HepG2 (cell line): ENCODE results near the gene HDAC4. TPM values are rescaled to one million over a fixed set of nuclear protein-coding genes. Genes with fewer than 3 reads are reported as not detected.
A peak's percentile ranks its signal among the peaks of the same experiment; 100 is the strongest.

Experiments
- ATAC-seq: fragments of 200-7000 bp; cut with Tn5 transposase; 3 replicates; pipeline ENCODE4 v1.9.1; 2020; ENCODE audit warnings: mild to moderate bottlenecking, moderate library complexity
- BruUV-seq: library from RNA; stranded (reverse); fragments of 400-500 nt; replicated peaks from 2 replicates; lab custom pipeline; 2021; lab: Mats Ljungman, UMichigan
- CTCF ChIA-PET: fragments of 300-600 bp; formaldehyde crosslinking; extraction: SDS; loops from one replicate; lab custom pipeline; 2021; ENCODE audit warnings: low total read pairs, inconsistent platforms, low intra/inter-chr PET ratio; lab: Yijun Ruan, JAX
- POLR2A ChIA-PET: fragments of 350-600 bp; sonication (Branson Sonifier 250); formaldehyde crosslinking; loops from one replicate; lab custom pipeline; 2020; ENCODE audit warnings: antibody characterized with exemption, inconsistent platforms; lab: Yijun Ruan, JAX
- DNase-seq: peaks from one replicate; pipeline ENCODE4 v3.0.0-alpha.2; 2015; ENCODE audit warnings: low spot score
- FAIRE-seq: peaks from 3 replicates; lab custom pipeline; 2011; peaks lifted over from hg19 to GRCh38; lab: Jason Lieb, UNC
- H2AFZ ChIP-seq: one replicate; pipeline ENCODE4 v1.6.1; 2011; ENCODE audit warnings: low read length, inconsistent platforms
- H3K27ac ChIP-seq: fragments of 300-600 bp; 3 replicates; pipeline ENCODE4 v1.8.0; 2011; ENCODE audit warnings: mixed run types, mild to moderate bottlenecking, mixed read lengths, low read length, inconsistent platforms; ENCODE audit not compliant: insufficient read depth; ENCODE audit errors: extremely low read length
- H3K27me3 ChIP-seq, 2 experiments: fragments of 200-600 bp in 1 of 2; 2 replicates in 1 of 2; 3 replicates in 1 of 2; pipeline versions ENCODE4 v1.6.0 to v1.8.0; 2011; ENCODE audit warnings: low read length in 2 of 2, mild to moderate bottlenecking in 2 of 2, moderate library complexity in 2 of 2, inconsistent platforms in 1 of 2; ENCODE audit not compliant: insufficient read depth in 2 of 2, control insufficient read depth in 1 of 2
- H3K36me3 ChIP-seq, 2 experiments: fragments of 200-600 bp in 1 of 2; replicated peaks in 1 of 2; 2 replicates in 1 of 2; 3 replicates in 1 of 2; pipeline versions ENCODE4 v1.5.1 to v1.8.0; 2011; ENCODE audit warnings: low read length in 2 of 2, inconsistent platforms in 1 of 2; ENCODE audit not compliant: insufficient read depth in 2 of 2, control insufficient read depth in 1 of 2
- H3K4me1 ChIP-seq: 2 replicates; pipeline ENCODE4 v1.5.1; 2012; ENCODE audit warnings: low read length, inconsistent platforms; ENCODE audit not compliant: insufficient read depth
- H3K4me2 ChIP-seq: 2 replicates; pipeline ENCODE4 v1.6.0; 2011; ENCODE audit warnings: low read depth, low read length, inconsistent platforms
- H3K4me3 ChIP-seq, 3 experiments: fragments of 200-600 bp in 1 of 3; sonication (generic), shearing (Covaris generic) in 1 of 3; replicated peaks in 1 of 3; 2 replicates each; pipeline ENCODE4 v1.5.1; 2011 to 2016; ENCODE audit warnings: low read length in 3 of 3, inconsistent platforms in 2 of 3, low read depth in 2 of 3, mild to moderate bottlenecking in 2 of 3, control low read depth in 1 of 3, mixed read lengths in 1 of 3; ENCODE audit not compliant: insufficient read depth in 1 of 3
- H3K79me2 ChIP-seq: one replicate; pipeline ENCODE4 v1.6.1; 2011; ENCODE audit warnings: low read length, inconsistent platforms; ENCODE audit not compliant: insufficient read depth
- H3K9ac ChIP-seq: 2 replicates; pipeline ENCODE4 v1.6.0; 2011; ENCODE audit warnings: mild to moderate bottlenecking, low read depth, low read length, inconsistent platforms; ENCODE audit not compliant: insufficient read depth
- H3K9me3 ChIP-seq: 2 replicates; pipeline ENCODE4 v1.5.1; 2012; ENCODE audit warnings: mild to moderate bottlenecking, low read length
- H4K20me1 ChIP-seq: 2 replicates; pipeline ENCODE4 v1.6.0; 2011; ENCODE audit warnings: inconsistent platforms, mild to moderate bottlenecking, low read length, moderate library complexity; ENCODE audit not compliant: insufficient read depth
- ARID3A ChIP-seq: IDR thresholded peaks from 2 replicates; pipeline ENCODE4 v1.6.1; 2012; ENCODE audit warnings: low read depth, low read length, improper control_type of control experiment
- ATF7 ChIP-seq, 2 experiments: fragments of 450-650 bp in 1 of 2; sonication (generic) in 1 of 2; formaldehyde crosslinking in 1 of 2; IDR thresholded peaks; 2 replicates each; pipeline versions ENCODE4 v1.4.0 to v1.6.1; 2016 to 2020; ENCODE audit warnings: antibody characterized with exemption in 1 of 2, mild to moderate bottlenecking in 1 of 2, missing genetic modification reagents in 1 of 2
- FOXC1 ChIP-seq: sonication (generic); formaldehyde crosslinking; IDR thresholded peaks from 2 replicates; pipeline ENCODE4 v1.8.0; 2022; ENCODE audit warnings: mild to moderate bottlenecking, missing genetic modification reagents, borderline replicate concordance
- TAF15 ChIP-seq: fragments of 200-400 bp; formaldehyde crosslinking; IDR thresholded peaks from one replicate; pipeline ENCODE4 v1.6.1; 2018; ENCODE audit warnings: mild to moderate bottlenecking, low read depth, low read length; ENCODE audit not compliant: poor library complexity, severe bottlenecking
- WGBS: methylation state at CpG from one replicate; pipeline ENCODE4 v1.1.6; 2017; ENCODE audit warnings: low lambda C conversion rate; 5-methylcytosine and 5-hydroxymethylcytosine counted together
- in situ Hi-C: cut with HindIII; loops from 2 replicates; pipeline ENCODE4 v1.10.0; 2017; ENCODE audit warnings: low pct_unique_long_range_greater_than_20kb; ENCODE audit not compliant: extremely low pct_ligation_motif_present
- intact Hi-C: fragments of 100-400 bp; cut with micrococcal nuclease; formaldehyde crosslinking; loops from one replicate; pipeline ENCODE4 v1.10.0; 2022; ENCODE audit not compliant: unreplicated experiment
- polyA plus RNA-seq, 8 experiments: library from polyadenylated mRNA; depleted of rRNA in 3 of 8; stranded (reverse) in 7 of 8; unstranded in 1 of 8; fragments of >200 nt; fragmentation: Illumina TruSeq in 4 of 8; extraction: Trizol in 4 of 8; gene quantifications; 2 replicates each; pipeline versions ENCODE4 v1.2.1 to v1.2.3, GENCODE V29; 2011 to 2016; ENCODE audit warnings: low read depth in 4 of 8, missing spikeins in 1 of 8, mixed read lengths in 1 of 8; ENCODE audit not compliant: insufficient read depth in 1 of 8
- total RNA-seq, 5 experiments: library from RNA; depleted of rRNA; stranded (reverse); fragments of >200 nt; fragmentation: Illumina TruSeq; extraction: Trizol; gene quantifications; 2 replicates each; pipeline ENCODE4 v1.2.3, GENCODE V29; 2016; ENCODE audit warnings: low read depth in 1 of 5

Gene HDAC4
- total and polyA plus RNA-seq, 2 of the 13 experiments (the other 11 are each of a cell fraction or from before 2014, with no cell fraction given), result 10.1 to 11.5 TPM

- Histone ChIP-seq H3K9me3 (no peaks in the 10 kb centered on the region), H3K4me2 (no peak overlapping the region), H3K27ac (no peak overlapping the region), H3K9ac (no peak overlapping the region), H3K4me3 (no peak overlapping the region), H4K20me1 (peaks cover 15% of the 10 kb centered on the region; the same call in 1 of the 2 replicates), H3K27me3 (no peaks in the 10 kb centered on the region), H3K36me3 (peaks cover 6 to 10% of the 10 kb centered on the region in 2 experiments; a peak in 3 of 5 replicates), H2AFZ (no peak overlapping the region), H3K4me1 (no peaks in the 10 kb centered on the region), H3K79me2 (peaks cover 34% of the 10 kb centered on the region)
- in situ Hi-C loops, result no loop called here
- no TSS peak for BruUV-seq
- ATAC-seq (no peak), DNase-seq (no peak), FAIRE-seq (no peak)
- 93% methylated on average over 8 of the region's 8 CpGs for WGBS
- TF ChIP-seq FOXC1, result no peak
- TF ChIP-seq ATF7 (IDR thresholded peaks at IDR 0.05), result 0 out of 2 replicates have a peak, but pooled peaks have one; percentile 1
- TF ChIP-seq ATF7 (CRISPR knock-in tag; IDR thresholded peaks at IDR 0.05), result no peak
- intact Hi-C loops, result no loop called here
- POLR2A ChIA-PET, result no interaction called here
- CTCF ChIA-PET, result no interaction called here
Measured at GRCh38 chr2:239345251-239345650, 55.6 kb downstream of the HDAC4 start.

- in situ Hi-C loops, result no loop called here
- H3K9ac ChIP-seq, result no peak overlapping the region
- peaks cover 34% of the 10 kb centered on the region for H3K79me2 ChIP-seq
- TF ChIP-seq TAF15 (no peak), ARID3A (no peak)
- no peak for ATAC-seq
- CTCF ChIA-PET, result no interaction called here
- H3K36me3 ChIP-seq, result peaks cover 6 to 9% of the 10 kb centered on the region in 2 experiments; a peak in 3 of 5 replicates
- H3K27ac ChIP-seq, result no peak overlapping the region
- WGBS, result 100% methylated on average over 4 of the region's 4 CpGs
- DNase-seq, result no peak
- no peak overlapping the region for H3K4me3 ChIP-seq
- H2AFZ ChIP-seq, result no peak overlapping the region
- POLR2A ChIA-PET, result no interaction called here
- BruUV-seq, result no TSS peak
- intact Hi-C loops, result no loop called here
- H3K4me2 ChIP-seq, result no peak overlapping the region
- H4K20me1 ChIP-seq, result peaks cover 19% of the 10 kb centered on the region; the same call in 1 of the 2 replicates
- no peaks in the 10 kb centered on the region for H3K9me3 ChIP-seq
- H3K27me3 ChIP-seq, result no peaks in the 10 kb centered on the region
- no peaks in the 10 kb centered on the region for H3K4me1 ChIP-seq
- FAIRE-seq, result no peak
Measured at GRCh38 chr2:239344857-239345216, 56.0 kb downstream of the HDAC4 start.
